Esophagus (tissue), 2 donors: ENCODE measurements around the gene CLIP4. TPM values are rescaled to one million over a fixed set of nuclear protein-coding genes. Genes with fewer than 3 reads are reported as not detected.

Experiments
- H3K27ac ChIP-seq, 2 donors: one replicate each; pipeline ENCODE4 v1.5.1; 2013; ENCODE audit warnings: low read depth in 2 of 2, mild to moderate bottlenecking in 2 of 2, inconsistent platforms in 1 of 2, low read length in 1 of 2, moderate library complexity in 1 of 2
- H3K27me3 ChIP-seq, 2 donors: one replicate each; pipeline ENCODE4 v1.6.1; 2013; ENCODE audit warnings: low read length in 2 of 2, control low read depth in 1 of 2, mild to moderate bottlenecking in 1 of 2; ENCODE audit not compliant: insufficient read depth in 2 of 2, control insufficient read depth in 1 of 2
- H3K36me3 ChIP-seq, 2 donors: one replicate each; pipeline ENCODE4 v1.6.1; 2013; ENCODE audit warnings: low read length in 1 of 2; ENCODE audit not compliant: control insufficient read depth in 2 of 2, insufficient read depth in 2 of 2
- H3K4me1 ChIP-seq, 2 donors: one replicate each; pipeline ENCODE4 v1.6.1; 2013; ENCODE audit warnings: low read length in 1 of 2; ENCODE audit not compliant: control insufficient read depth in 2 of 2, insufficient read depth in 2 of 2
- H3K4me3 ChIP-seq, 2 donors: one replicate each; pipeline ENCODE4 v1.5.1; 2013; ENCODE audit warnings: low read length in 2 of 2, mild to moderate bottlenecking in 2 of 2, low read depth in 1 of 2, moderate library complexity in 1 of 2
- H3K9me3 ChIP-seq, 2 donors: one replicate each; pipeline ENCODE4 v1.6.1; 2013; ENCODE audit warnings: mild to moderate bottlenecking in 2 of 2, low read depth in 1 of 2, low read length in 1 of 2, moderate library complexity in 1 of 2; ENCODE audit not compliant: control insufficient read depth in 2 of 2, insufficient read depth in 1 of 2
- WGBS, 2 donors: extraction: QIAGEN DNeasy Blood & Tissue Kit; methylation state at CpG; one replicate each; pipeline ENCODE4 v1.1.7; 2013; 5-methylcytosine and 5-hydroxymethylcytosine counted together
- polyA plus RNA-seq, 2 donors: library from polyadenylated mRNA; stranded (reverse); fragments of 200-250 nt; gene quantifications; one replicate each; pipeline ENCODE4 v1.2.3, GENCODE V29; 2013
- donor health status: healthy with polysubstance abuse.
- donor health status: Bipolar disorder and iron deficiency.

CLIP4 gene
- polyA plus RNA-seq, 2 donors = 12.4 to 16.8 TPM

GRCh38 chr2:29232041-29232440 lies 116.8 kb downstream of the CLIP4 start:
- Histone ChIP-seq H3K27ac (no peak overlapping the region), H3K4me3 (no peak overlapping the region), H3K36me3 (no peaks in the 10 kb centered on the region), H3K4me1 (peaks cover 0 to 6% of the 10 kb centered on the region in 2 donors), H3K9me3 (no peaks in the 10 kb centered on the region), H3K27me3 (no peaks in the 10 kb centered on the region)
- WGBS, 2 donors = 84 to 85% methylated on average over 14 of the region's 14 CpGs

- Histone ChIP-seq H3K4me1 (peaks cover 0 to 6% of the 10 kb centered on the region in 2 donors), H3K9me3 (no peaks in the 10 kb centered on the region), H3K36me3 (no peaks in the 10 kb centered on the region), H3K27me3 (no peaks in the 10 kb centered on the region), H3K27ac (peak overlapping the region in 1 of 2 donors; percentile 45), H3K4me3 (no peak overlapping the region)
- WGBS, 2 donors = 40 to 51% methylated on average over 6 of the region's 6 CpGs
Measured at GRCh38 chr2:29233428-29233827, 118.2 kb downstream of the CLIP4 start.

- H3K9me3 ChIP-seq = no peaks in the 10 kb centered on the region
- H3K27ac ChIP-seq = no peak overlapping the region
- H3K4me3 ChIP-seq = no peak overlapping the region
- H3K36me3 ChIP-seq = no peaks in the 10 kb centered on the region
- WGBS, 2 donors = 78 to 81% methylated on average over 3 of the region's 3 CpGs
- H3K27me3 ChIP-seq = no peaks in the 10 kb centered on the region
- H3K4me1 ChIP-seq = peaks cover 0 to 6% of the 10 kb centered on the region in 2 donors
Measured at GRCh38 chr2:29235411-29235810, 120.2 kb downstream of the CLIP4 start.

GRCh38 chr2:29236074-29236473 lies 120.9 kb downstream of the CLIP4 start:
- peaks cover 0 to 6% of the 10 kb centered on the region in 2 donors for H3K4me1 ChIP-seq
- no peak overlapping the region for H3K27ac ChIP-seq
- H3K4me3 ChIP-seq = no peak overlapping the region
- WGBS, 2 donors = 91 to 95% methylated on average over 6 of the region's 6 CpGs
- no peaks in the 10 kb centered on the region for H3K27me3 ChIP-seq
- H3K9me3 ChIP-seq = no peaks in the 10 kb centered on the region
- H3K36me3 ChIP-seq = no peaks in the 10 kb centered on the region

GRCh38 chr2:29238497-29238896 lies 123.3 kb downstream of the CLIP4 start:
- Histone ChIP-seq H3K27me3 (no peaks in the 10 kb centered on the region), H3K27ac (no peak overlapping the region), H3K4me3 (no peak overlapping the region), H3K36me3 (no peaks in the 10 kb centered on the region), H3K9me3 (no peaks in the 10 kb centered on the region), H3K4me1 (peaks cover 0 to 6% of the 10 kb centered on the region in 2 donors)
- 60 to 75% methylated on average over 7 of the region's 7 CpGs for WGBS, 2 donors

Other genes with a start within 250 kb of the CLIP4 start
- 10 to 100 TPM in 1 of 2 donors, 1 to 10 TPM in 1; 9.7 to 30.7 TPM for gene TRMT61B, start 245.1 kb upstream of the CLIP4 start, polyA plus RNA-seq
- gene WDR43, start 220.7 kb upstream of the CLIP4 start, polyA plus RNA-seq = 10 to 100 TPM in 1 of 2 donors, 1 to 10 TPM in 1; 8.1 to 18.7 TPM
- 1 to 10 TPM in 1 of 2 donors, under 1 TPM in 1; 0.42 to 1.8 TPM for gene TOGARAM2, start 134.1 kb upstream of the CLIP4 start, polyA plus RNA-seq
- gene PCARE, start 40.9 kb upstream of the CLIP4 start, polyA plus RNA-seq = under 1 TPM; 0.07 to 0.22 TPM